Smooth muscle cell (in vitro differentiated cells): ENCODE measurements around the gene ROBO2. TPM values are rescaled to one million over a fixed set of nuclear protein-coding genes. Genes with fewer than 3 reads are reported as not detected.

Source experiments
- DNase-seq: peaks from one replicate; lab custom pipeline; 2025; ENCODE audit not compliant: unreplicated experiment; lab: John Stamatoyannopoulos, UW
- H2AFZ ChIP-seq: fragments of 200-600 bp; sonication (generic); 2 replicates; pipeline ENCODE4 v1.6.0; 2016; ENCODE audit warnings: antibody characterized with exemption, low read depth, mild to moderate bottlenecking
- H3F3A ChIP-seq: fragments of 200-600 bp; sonication (generic); 2 replicates; pipeline ENCODE4 v1.6.0; 2017; ENCODE audit warnings: antibody characterized with exemption, low read depth
- H3K27ac ChIP-seq: fragments of 200-600 bp; sonication (generic); 2 replicates; pipeline ENCODE4 v1.5.1; 2016; ENCODE audit warnings: low read depth, mild to moderate bottlenecking
- H3K27me3 ChIP-seq: fragments of 200-600 bp; sonication (generic); 2 replicates; pipeline ENCODE4 v1.6.1; 2016; ENCODE audit warnings: low read depth, mild to moderate bottlenecking
- H3K36me3 ChIP-seq: fragments of 200-600 bp; sonication (generic); 2 replicates; pipeline ENCODE4 v1.5.1; 2016; ENCODE audit warnings: low read depth
- H3K4me1 ChIP-seq: fragments of 200-600 bp; sonication (generic); 2 replicates; pipeline ENCODE4 v1.5.1; 2016; ENCODE audit warnings: low read depth
- H3K4me2 ChIP-seq: fragments of 200-600 bp; sonication (generic); 2 replicates; pipeline ENCODE4 v1.6.0; 2016; ENCODE audit warnings: mild to moderate bottlenecking
- H3K4me3 ChIP-seq: fragments of 200-600 bp; sonication (generic); 2 replicates; pipeline ENCODE4 v1.5.1; 2016; ENCODE audit warnings: mild to moderate bottlenecking
- H3K79me2 ChIP-seq: fragments of 200-600 bp; sonication (generic); 2 replicates; pipeline ENCODE4 v1.6.0; 2016; ENCODE audit warnings: low read depth, mild to moderate bottlenecking
- H3K9ac ChIP-seq: fragments of 200-600 bp; sonication (generic); 2 replicates; pipeline ENCODE4 v1.6.0; 2016; ENCODE audit warnings: low read depth
- H3K9me3 ChIP-seq: fragments of 200-600 bp; sonication (generic); replicated peaks from 2 replicates; pipeline ENCODE4 v1.5.1; 2016; ENCODE audit warnings: low read depth
- H4K20me1 ChIP-seq: fragments of 200-600 bp; sonication (generic); 2 replicates; pipeline ENCODE4 v1.6.0; 2016; ENCODE audit warnings: low read depth
- WGBS: methylation state at CpG from one replicate; pipeline ENCODE4 v1.1.7; 2016; ENCODE audit warnings: low lambda C conversion rate; 5-methylcytosine and 5-hydroxymethylcytosine counted together
- polyA plus RNA-seq: library from polyadenylated mRNA; unstranded; fragments of >200 nt; fragmentation: Nextera tagmentation; extraction: Ambion mirVana; gene quantifications from 2 replicates; pipeline ENCODE4 v1.2.1, GENCODE V29; 2016
- total RNA-seq: library from RNA; depleted of rRNA; stranded (reverse); fragments of >200 nt; gene quantifications from 2 replicates; pipeline ENCODE4 v1.2.3, GENCODE V29; 2014
- TF ChIP-seq, protein P1 (sequence below): fragments of 200-600 bp; sonication (generic); IDR thresholded peaks from 2 replicates; pipeline ENCODE4 v1.5.1; 2017; ENCODE audit warnings: borderline replicate concordance, mild to moderate bottlenecking, antibody characterized with exemption; ENCODE audit not compliant: insufficient read depth, poor library complexity, severe bottlenecking

The ROBO2 gene
- total and polyA plus RNA-seq, 2 experiments from 2014 or later: 23.9 to 54.4 TPM

GRCh38 chr3:77190374-77190773 is 150.5 kb downstream of the ROBO2 start:
- DNase-seq: no peak
- no peaks in the 10 kb centered on the region for H3K9me3 ChIP-seq
- H3K79me2 ChIP-seq: no peaks in the 10 kb centered on the region
- no peak overlapping the region for H3K4me3 ChIP-seq
- H3K4me1 ChIP-seq: peaks cover 8% of the 10 kb centered on the region
- H3K27ac ChIP-seq: no peak overlapping the region
- H3K4me2 ChIP-seq: no peak overlapping the region
- H2AFZ ChIP-seq: no peak overlapping the region
- no peaks in the 10 kb centered on the region for H3F3A ChIP-seq
- H3K36me3 ChIP-seq: no peaks in the 10 kb centered on the region
- no peaks in the 10 kb centered on the region for H3K27me3 ChIP-seq
- TF ChIP-seq, protein P1, sequence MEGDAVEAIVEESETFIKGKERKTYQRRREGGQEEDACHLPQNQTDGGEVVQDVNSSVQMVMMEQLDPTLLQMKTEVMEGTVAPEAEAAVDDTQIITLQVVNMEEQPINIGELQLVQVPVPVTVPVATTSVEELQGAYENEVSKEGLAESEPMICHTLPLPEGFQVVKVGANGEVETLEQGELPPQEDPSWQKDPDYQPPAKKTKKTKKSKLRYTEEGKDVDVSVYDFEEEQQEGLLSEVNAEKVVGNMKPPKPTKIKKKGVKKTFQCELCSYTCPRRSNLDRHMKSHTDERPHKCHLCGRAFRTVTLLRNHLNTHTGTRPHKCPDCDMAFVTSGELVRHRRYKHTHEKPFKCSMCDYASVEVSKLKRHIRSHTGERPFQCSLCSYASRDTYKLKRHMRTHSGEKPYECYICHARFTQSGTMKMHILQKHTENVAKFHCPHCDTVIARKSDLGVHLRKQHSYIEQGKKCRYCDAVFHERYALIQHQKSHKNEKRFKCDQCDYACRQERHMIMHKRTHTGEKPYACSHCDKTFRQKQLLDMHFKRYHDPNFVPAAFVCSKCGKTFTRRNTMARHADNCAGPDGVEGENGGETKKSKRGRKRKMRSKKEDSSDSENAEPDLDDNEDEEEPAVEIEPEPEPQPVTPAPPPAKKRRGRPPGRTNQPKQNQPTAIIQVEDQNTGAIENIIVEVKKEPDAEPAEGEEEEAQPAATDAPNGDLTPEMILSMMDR: no peak
- no peak overlapping the region for H3K9ac ChIP-seq
- WGBS: 68% methylated on average over 3 of the region's 3 CpGs
- H4K20me1 ChIP-seq: no peaks in the 10 kb centered on the region

DNA sequence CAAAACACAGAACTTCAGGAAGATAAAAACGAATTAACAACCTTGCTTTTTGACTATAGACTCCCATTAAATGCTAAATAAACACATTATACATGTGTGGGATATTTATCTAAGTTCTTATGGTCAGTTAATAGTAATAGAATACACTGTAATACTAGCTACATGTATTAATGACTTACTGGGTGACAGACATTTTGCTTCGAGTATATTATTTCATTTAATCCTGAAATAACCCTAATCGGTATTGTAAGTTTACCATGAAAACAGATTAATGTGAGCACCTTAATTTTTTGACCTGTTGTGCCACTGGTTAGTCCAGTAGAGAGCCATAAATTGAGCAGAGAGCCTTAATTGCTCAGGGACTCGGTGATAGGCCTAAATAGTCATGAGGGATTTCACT is 151.1 kb downstream of the ROBO2 start:
- Histone ChIP-seq H3K4me1 (peaks cover 7% of the 10 kb centered on the region), H3K4me3 (no peak overlapping the region), H3F3A (no peaks in the 10 kb centered on the region), H3K9ac (no peak overlapping the region), H3K79me2 (no peaks in the 10 kb centered on the region), H3K9me3 (no peaks in the 10 kb centered on the region), H3K4me2 (no peak overlapping the region), H3K27me3 (no peaks in the 10 kb centered on the region), H4K20me1 (peaks cover 4% of the 10 kb centered on the region), H2AFZ (no peak overlapping the region), H3K27ac (no peak overlapping the region), H3K36me3 (no peaks in the 10 kb centered on the region)
- WGBS: 81% methylated on average over 4 of the region's 4 CpGs
- TF ChIP-seq, protein P1: no peak
- DNase-seq: no peak

GRCh38 chr3:77191640-77192039 is 151.7 kb downstream of the ROBO2 start:
- Histone ChIP-seq H3K36me3 (no peaks in the 10 kb centered on the region), H3K4me2 (no peak overlapping the region), H3K4me1 (peaks cover under 1% of the 10 kb centered on the region), H3K79me2 (no peaks in the 10 kb centered on the region), H3K9me3 (no peaks in the 10 kb centered on the region), H3K27ac (no peak overlapping the region), H4K20me1 (peaks cover 4% of the 10 kb centered on the region), H2AFZ (no peak overlapping the region), H3K9ac (no peak overlapping the region), H3K4me3 (no peak overlapping the region), H3F3A (no peaks in the 10 kb centered on the region), H3K27me3 (no peaks in the 10 kb centered on the region)
- TF ChIP-seq, protein P1: no peak
- 45% methylated on average over 3 of the region's 3 CpGs for WGBS
- no peak for DNase-seq

- Histone ChIP-seq H3K9me3 (no peaks in the 10 kb centered on the region), H3K4me3 (no peak overlapping the region), H3F3A (no peaks in the 10 kb centered on the region), H4K20me1 (peaks cover 4% of the 10 kb centered on the region), H3K27ac (no peak overlapping the region), H3K79me2 (no peaks in the 10 kb centered on the region), H3K4me1 (no peaks in the 10 kb centered on the region), H3K9ac (no peak overlapping the region), H3K4me2 (no peak overlapping the region), H2AFZ (no peak overlapping the region), H3K27me3 (no peaks in the 10 kb centered on the region), H3K36me3 (no peaks in the 10 kb centered on the region)
- no peak for DNase-seq
- WGBS: 92% methylated on average over 12 of the region's 12 CpGs
- TF ChIP-seq, protein P1: no peak
Measured at GRCh38 chr3:77195766-77196545, 156.1 kb downstream of the ROBO2 start.
